GM18498 (cell line): ENCODE results near the gene HERPUD1.

Experiments used
- ATAC-seq: cut with Tn5 transposase; IDR thresholded peaks from one replicate; pipeline ENCODE4 v1.9.1; 2021; ENCODE audit warnings: mild to moderate bottlenecking, moderate library complexity; ENCODE audit not compliant: unreplicated experiment

Gene HERPUD1

GRCh38 chr16:56910654-56911539 is 21.0 kb upstream of the HERPUD1 start:
- ATAC-seq, result no peak

DNA sequence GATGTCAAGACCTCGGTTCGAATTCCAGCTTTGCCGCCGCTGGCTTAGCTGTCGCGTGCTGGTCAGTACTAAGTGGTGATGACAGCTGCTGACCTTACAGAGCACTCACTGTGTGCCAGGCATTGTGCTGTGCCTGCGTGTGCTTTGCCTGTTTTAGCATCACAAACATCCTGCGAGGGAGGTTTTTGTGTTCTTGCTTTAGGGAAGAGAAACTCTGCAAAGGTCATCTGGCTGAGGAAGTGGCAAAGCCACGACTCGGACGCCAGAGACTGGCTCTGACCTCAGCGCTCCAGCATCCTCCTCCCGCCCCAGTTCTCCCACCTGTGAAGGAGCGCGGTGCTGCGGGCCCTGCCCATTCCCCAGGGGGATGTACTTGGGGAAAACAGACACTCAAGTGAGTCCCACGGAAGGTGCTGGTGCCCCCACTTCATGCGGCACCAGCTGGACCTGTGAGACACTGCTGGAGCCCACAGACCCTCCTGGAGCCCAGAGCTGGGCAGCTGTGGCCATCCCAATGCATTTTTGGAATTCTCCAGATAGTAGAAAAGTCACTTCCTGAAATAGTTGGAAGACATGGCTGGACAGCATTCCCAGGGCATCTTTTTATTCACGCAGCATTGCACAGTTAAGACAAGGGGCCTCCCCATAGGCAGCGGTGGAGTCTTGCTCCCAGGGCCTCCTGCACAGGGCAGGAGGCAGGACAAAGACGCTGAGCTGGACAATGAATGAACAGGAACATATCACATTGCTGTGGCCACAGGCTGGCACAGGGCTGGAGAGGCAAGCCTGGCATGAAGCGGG is 20.0 kb upstream of the HERPUD1 start:
- ATAC-seq, result peak; percentile 81

GRCh38 chr16:56912746-56913708 is 18.9 kb upstream of the HERPUD1 start:
- ATAC-seq, result no peak

DNA sequence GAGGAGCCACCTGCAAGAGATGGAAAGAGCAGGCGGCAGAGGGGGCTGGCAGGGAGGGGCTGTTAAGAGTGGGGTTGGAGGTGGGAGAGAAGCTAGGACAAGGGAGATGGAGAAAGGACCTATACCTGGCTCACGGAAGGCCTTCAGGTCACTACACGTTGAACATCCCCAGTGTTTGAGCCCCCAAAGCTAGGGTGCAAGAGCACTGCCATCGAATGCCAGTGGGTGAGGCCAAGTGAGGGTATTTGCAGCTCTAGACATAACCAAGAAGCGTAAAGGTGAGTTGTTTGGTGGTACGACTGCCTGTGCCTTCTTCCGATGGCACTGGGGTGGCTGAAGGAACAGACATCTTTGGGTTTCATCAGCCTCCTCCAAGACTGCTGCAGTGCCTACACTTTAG is 17.0 kb upstream of the HERPUD1 start:
- no peak for ATAC-seq

- no peak for ATAC-seq
These were observed 16.4 kb upstream of the HERPUD1 start for GRCh38 chr16:56915336-56916119.

- ATAC-seq, result peak; percentile 81
These were observed 15.2 kb upstream of the HERPUD1 start for GRCh38 chr16:56916571-56917403.

DNA sequence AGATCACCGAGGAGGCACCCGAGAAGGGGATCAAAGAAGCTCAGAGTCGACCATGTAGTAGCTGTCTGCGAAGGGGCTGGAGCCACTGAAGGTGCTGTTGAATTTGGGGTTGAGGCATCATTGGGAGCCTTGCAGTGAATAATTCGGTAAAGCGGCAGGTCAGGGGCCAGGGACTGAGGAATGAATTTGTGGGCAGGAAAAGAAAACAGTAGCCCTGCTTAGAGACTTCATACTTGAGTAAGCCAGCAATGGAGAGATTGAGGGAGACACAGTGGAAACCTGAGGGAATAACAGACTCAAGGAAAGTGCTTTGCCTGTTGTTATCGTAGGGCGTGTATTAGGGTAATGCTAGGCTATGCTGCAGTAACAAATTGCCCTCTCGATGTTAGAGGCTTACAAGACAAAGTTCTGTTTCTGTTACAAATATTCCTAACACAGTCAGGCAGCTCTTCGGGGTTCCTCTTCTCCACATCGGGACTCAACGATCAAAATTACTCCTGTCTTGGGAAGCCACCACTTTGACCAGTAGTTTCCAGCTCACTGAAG is 13.4 kb upstream of the HERPUD1 start:
- no peak for ATAC-seq

- ATAC-seq, result no peak
These were observed 12.7 kb upstream of the HERPUD1 start for GRCh38 chr16:56919099-56919800.

- ATAC-seq, result no peak
These were observed 10.4 kb upstream of the HERPUD1 start for GRCh38 chr16:56921571-56921970.

DNA sequence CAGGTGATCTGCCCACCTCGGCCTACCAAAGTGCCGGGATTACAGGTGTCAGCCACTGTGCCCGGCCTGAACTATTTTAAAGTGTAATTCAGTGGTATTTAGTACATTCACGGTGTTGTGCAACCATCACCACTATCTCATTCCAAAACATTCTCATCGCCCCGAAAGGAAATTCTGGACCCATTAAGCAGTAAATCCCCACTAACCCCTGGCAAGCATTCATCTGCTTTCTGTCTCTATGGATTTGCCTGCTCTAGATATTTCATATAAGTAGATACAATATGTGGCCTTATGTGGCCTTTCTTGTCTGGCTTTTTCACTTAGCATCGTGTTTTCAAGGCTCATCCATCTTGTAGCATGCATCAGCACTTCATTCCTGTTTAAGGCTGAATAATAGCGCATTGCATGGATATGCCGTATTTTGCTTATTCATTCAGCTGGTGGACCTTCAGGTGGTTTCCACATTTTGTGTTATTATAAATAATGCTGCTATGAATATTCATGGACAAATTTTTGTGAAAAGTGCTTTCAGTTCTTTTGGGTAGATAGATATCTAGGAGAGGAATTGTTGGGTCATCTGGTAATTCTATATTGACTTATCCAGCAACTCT is 8.4 kb upstream of the HERPUD1 start:
- no peak for ATAC-seq

DNA sequence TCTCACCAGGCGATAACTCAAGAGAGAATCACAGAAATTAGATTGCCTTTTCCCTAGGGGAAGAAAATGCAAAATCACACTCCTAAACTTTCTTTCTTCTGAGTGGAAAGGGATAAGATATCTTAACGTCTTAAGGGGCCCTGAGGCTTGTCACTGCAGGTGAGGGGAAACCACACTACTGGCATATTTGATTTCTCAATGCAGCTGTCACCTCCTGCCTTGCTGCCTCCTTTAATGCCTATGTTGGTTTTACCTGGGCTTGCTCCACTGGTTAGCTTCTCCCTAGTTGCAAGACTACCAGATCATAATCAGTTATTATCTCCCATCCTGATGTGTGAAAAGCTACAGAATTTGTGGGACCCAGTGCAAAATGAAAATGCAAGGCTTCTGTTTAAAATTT is 4.5 kb upstream of the HERPUD1 start:
- no peak for ATAC-seq

DNA sequence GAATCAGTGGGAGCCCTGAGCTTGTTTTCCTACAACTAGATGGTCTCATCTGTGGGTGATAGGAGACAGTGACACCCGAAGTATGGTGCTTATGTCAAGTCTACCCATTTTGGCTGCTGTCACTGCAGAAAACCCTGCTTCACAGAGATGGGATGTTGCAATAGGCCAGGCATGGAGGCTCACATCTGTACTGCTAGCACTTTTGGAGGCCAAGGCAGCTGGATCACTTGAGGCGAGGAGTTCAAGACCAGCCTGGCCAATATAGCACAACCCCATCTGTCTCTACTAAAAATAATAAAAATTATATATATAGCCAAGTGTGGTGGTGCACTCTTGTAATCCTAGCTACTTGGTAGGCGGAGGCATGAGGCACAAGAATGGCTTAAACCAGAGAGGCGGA is 2.3 kb upstream of the HERPUD1 start:
- no peak for ATAC-seq

DNA sequence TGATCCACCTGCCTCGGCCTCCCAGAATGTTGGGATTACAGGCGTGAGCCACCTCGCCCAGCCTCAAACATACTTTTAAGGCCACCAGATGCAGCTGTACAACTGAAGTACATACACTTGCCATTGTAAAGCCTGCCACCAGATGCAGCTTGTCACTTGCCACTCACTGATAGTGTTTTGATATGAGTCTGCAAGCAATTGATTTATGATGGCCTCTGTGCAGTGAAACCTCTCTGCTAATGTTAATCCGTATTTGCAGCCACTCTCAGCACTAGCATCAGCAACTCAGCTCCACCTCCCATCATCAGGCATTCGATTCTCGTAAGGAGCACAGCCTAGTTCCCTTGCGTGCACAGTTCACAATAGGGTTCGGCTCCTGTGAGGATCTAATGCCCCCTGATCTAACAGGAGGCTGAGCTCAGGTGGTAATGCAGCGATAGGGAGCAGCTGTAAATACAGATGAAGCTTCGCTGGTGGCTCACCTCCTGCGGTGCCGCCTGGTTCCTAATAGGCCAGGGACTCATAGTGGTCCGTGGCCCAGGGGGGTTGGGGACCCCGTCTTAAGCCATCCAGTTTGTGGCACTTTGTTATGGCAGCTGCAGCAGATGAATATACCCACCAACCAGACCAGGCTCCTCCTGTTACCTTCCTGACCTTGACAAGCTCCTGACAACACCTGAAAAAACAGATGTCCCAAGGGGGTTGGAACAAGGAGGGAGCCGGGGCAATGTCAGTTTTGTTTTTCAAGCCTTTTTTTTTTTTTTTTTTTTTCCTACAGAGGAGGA is 1.3 kb upstream of the HERPUD1 start:
- no peak for ATAC-seq

DNA sequence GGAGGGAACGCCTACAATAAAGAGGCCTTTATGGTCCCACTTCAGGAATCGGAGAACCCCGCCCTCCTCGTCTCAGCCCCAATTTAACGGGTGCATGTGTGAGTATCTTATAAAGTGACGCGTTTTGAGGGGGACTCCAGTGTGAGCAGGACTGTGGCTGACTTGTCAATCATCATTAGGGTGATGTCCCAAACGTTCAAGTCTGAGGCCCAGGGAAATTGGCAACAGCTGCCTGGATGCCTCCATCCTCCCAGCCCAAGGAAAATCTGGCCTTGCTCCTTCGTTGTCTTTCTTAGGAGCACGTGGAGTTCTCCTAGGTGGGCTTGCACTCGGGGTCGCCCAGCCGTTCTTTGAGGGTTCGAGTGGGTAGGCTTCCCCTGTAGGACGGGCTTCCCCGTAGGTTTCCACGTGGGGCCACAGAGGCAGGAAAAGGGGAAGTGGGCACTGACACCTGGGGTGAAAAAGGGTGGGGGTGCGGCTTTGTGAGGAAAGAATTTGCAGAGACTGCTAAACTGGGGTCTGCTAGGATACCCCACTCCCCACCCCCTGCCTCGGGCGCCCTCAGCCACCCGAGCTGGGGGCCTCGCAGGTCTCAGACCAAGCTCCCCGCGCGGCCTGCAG is 561 bp upstream of the HERPUD1 start:
- ATAC-seq, result peak; percentile 44

DNA sequence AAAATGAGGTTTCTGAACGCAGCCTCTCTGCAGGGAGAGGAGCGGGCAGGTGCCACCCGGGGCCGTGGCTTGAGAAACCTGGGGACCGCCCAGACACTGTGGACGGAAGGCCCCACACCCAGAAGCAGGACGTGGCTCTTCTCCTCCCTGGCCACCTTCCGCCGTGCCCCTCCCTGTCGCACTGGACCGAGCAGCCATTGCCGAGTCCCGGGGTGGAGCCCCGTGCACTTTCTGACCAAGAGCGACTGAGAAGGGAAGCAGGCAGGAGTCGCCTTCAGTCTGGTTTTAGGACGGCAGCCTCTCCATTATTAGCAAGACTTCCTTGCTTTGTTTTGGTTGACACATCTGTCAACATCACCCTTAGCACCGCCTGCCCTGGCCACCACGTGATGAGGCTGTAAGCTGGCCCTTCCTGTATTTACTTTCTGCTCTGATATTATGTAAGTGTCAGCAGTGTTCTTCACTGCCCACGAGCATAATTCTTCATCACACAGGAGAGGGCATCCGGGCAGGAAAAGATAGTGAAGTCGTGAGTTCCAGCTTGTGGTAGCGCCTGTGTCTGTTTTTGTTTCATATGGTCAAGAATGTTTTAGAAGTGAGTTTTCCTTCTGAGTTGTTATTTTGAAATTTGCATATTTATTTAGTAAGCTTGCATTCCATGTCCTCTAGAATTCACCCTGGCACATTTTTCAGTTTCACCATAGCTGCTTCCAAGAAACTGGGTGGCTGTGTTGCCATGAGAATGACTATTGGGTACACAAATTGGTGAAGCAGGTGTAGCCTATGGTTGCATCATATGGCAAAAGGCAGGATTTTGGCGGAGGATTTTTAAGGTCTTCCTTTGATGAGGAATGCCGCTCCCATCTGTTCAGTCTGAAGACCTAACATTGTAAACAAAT is 1.0 kb downstream of the HERPUD1 start:
- peak; percentile 18 for ATAC-seq
